A549 (cell line): ENCODE results near the gene AMER2. TPM values are rescaled to one million over a fixed set of nuclear protein-coding genes. Genes with fewer than 3 reads are reported as not detected.

Source experiments
- ATAC-seq, 2 experiments: fragments of 200-7000 bp in 1 of 2; fragments of >200 bp in 1 of 2; cut with Nextera tagmentation in 1 of 2; cut with Tn5 transposase in 1 of 2; 3 replicates each; pipeline versions ENCODE4 v1.8.0 to v1.9.1; 2018 to 2020; ENCODE audit warnings: mild to moderate bottlenecking in 1 of 2, moderate library complexity in 1 of 2
- CTCF ChIA-PET: fragments of 300-600 bp; sonication (Branson Sonifier 250); formaldehyde crosslinking; extraction: SDS; loops from one replicate; lab custom pipeline; 2021; ENCODE audit warnings: antibody characterized with exemption, inconsistent platforms; lab: Yijun Ruan, JAX
- POLR2A ChIA-PET: fragments of 350-600 bp; formaldehyde crosslinking; extraction: SDS; loops from one replicate; lab custom pipeline; 2021; ENCODE audit warnings: antibody characterized with exemption, inconsistent platforms; lab: Yijun Ruan, JAX
- DNase-seq, 2 experiments: peaks; one replicate each; pipeline versions ENCODE4 v3.0.0 to v3.0.0-alpha.2; 2011 to 2016; ENCODE audit warnings: low read depth in 1 of 2, low spot score in 1 of 2
- FAIRE-seq: peaks from 2 replicates; lab custom pipeline; 2011; peaks lifted over from hg19 to GRCh38; lab: Jason Lieb, UNC
- H3K27ac ChIP-seq, 2 experiments: fragments of >200 bp; sonication (Bioruptor Twin); formaldehyde crosslinking; 3 replicates each; pipeline ENCODE4 v1.5.1; 2016 to 2017
- H3K4me1 ChIP-seq: fragments of >200 bp; sonication (Bioruptor Twin); formaldehyde crosslinking; 3 replicates; pipeline ENCODE4 v1.6.1; 2016
- H3K4me2 ChIP-seq: fragments of >200 bp; sonication (Bioruptor Twin); formaldehyde crosslinking; 3 replicates; pipeline ENCODE4 v1.6.1; 2016
- H3K4me3 ChIP-seq: fragments of >200 bp; sonication (Bioruptor Twin); formaldehyde crosslinking; 3 replicates; pipeline ENCODE4 v1.5.1; 2016
- H3K9me3 ChIP-seq: fragments of >200 bp; sonication (Bioruptor Twin); formaldehyde crosslinking; 3 replicates; pipeline ENCODE4 v1.6.1; 2016
- BHLHE40 ChIP-seq: IDR thresholded peaks from 2 replicates; pipeline ENCODE4 v1.6.1; 2012; ENCODE audit warnings: low read depth, low read length, inconsistent platforms
- CBX2 ChIP-seq: fragments of 200-600 bp; sonication (generic); IDR thresholded peaks from 2 replicates; pipeline ENCODE4 v1.6.1; 2016; ENCODE audit warnings: low read depth, mild to moderate bottlenecking, borderline replicate concordance
- CBX8 ChIP-seq: fragments of 200-600 bp; sonication (generic); IDR thresholded peaks from 2 replicates; pipeline ENCODE4 v1.6.1; 2016
- CEBPB ChIP-seq, 2 experiments: fragments of >200 bp in 1 of 2; sonication (Bioruptor Twin) in 1 of 2; formaldehyde crosslinking in 1 of 2; IDR thresholded peaks; 2 replicates each; pipeline ENCODE4 v1.6.1; 2012 to 2016
- CTCF ChIP-seq: fragments of >200 bp; sonication (Bioruptor Twin); formaldehyde crosslinking; IDR thresholded peaks from 3 replicates; pipeline ENCODE4 v1.5.1; 2016
- EP300 ChIP-seq, 2 experiments: fragments of >200 bp; sonication (Bioruptor Twin); formaldehyde crosslinking; IDR thresholded peaks; 2 replicates in 1 of 2; 3 replicates in 1 of 2; pipeline ENCODE4 v1.6.1; 2016 to 2017
- FOSB ChIP-seq: fragments of 250-450 bp; sonication (Bioruptor Pico); IDR thresholded peaks from 2 replicates; pipeline ENCODE4 v1.5.0; 2020; ENCODE audit warnings: mild to moderate bottlenecking, moderate library complexity
- FOSL2 ChIP-seq, 2 experiments: fragments of 450-650 bp in 1 of 2; fragments of >200 bp in 1 of 2; sonication (Bioruptor Twin) in 1 of 2; formaldehyde crosslinking; IDR thresholded peaks; 2 replicates each; pipeline versions ENCODE4 v1.5.0 to v1.6.1; 2016 to 2020; ENCODE audit warnings: mild to moderate bottlenecking in 1 of 2, moderate library complexity in 1 of 2
- HDAC2 ChIP-seq: fragments of 200-600 bp; sonication (generic); IDR thresholded peaks from 2 replicates; pipeline ENCODE4 v1.6.1; 2016
- HES2 ChIP-seq: fragments of >200 bp; sonication (Bioruptor Twin); formaldehyde crosslinking; IDR thresholded peaks from 2 replicates; pipeline ENCODE4 v1.6.1; 2016
- HEYL ChIP-seq: fragments of 250-450 bp; sonication (Bioruptor Pico); IDR thresholded peaks from 2 replicates; pipeline ENCODE4 v1.8.0; 2021; ENCODE audit warnings: mild to moderate bottlenecking, moderate library complexity
- HOXB13 ChIP-seq: fragments of 250-450 bp; sonication (Bioruptor Pico); IDR thresholded peaks from 2 replicates; pipeline ENCODE4 v1.5.0; 2020; ENCODE audit warnings: low read depth, mild to moderate bottlenecking, moderate library complexity
- MAFK ChIP-seq: fragments of 450-650 bp; IDR thresholded peaks from 2 replicates; pipeline ENCODE4 v1.6.1; 2014; ENCODE audit not compliant: partially characterized antibody
- POLR2A ChIP-seq: IDR thresholded peaks from 2 replicates; pipeline ENCODE4 v1.6.1; 2012; ENCODE audit warnings: mild to moderate bottlenecking, low read length
- RAD21 ChIP-seq, 2 experiments: fragments of >200 bp in 1 of 2; sonication (Bioruptor Twin) in 1 of 2; formaldehyde crosslinking in 1 of 2; IDR thresholded peaks in 1 of 2; conservative IDR thresholded peaks in 1 of 2; 2 replicates in 1 of 2; 3 replicates in 1 of 2; pipeline ENCODE4 v1.6.1; 2012 to 2018; ENCODE audit warnings: inconsistent platforms in 1 of 2
- RARB ChIP-seq: fragments of 250-450 bp; sonication (Bioruptor Pico); IDR thresholded peaks from 2 replicates; pipeline ENCODE4 v1.8.0; 2021; ENCODE audit warnings: mild to moderate bottlenecking, moderate library complexity
- RCOR1 ChIP-seq: fragments of 150-350 bp; IDR thresholded peaks from 2 replicates; pipeline ENCODE4 v1.6.1; 2014; ENCODE audit warnings: antibody characterized with exemption, low read length, low read depth
- RNF2 ChIP-seq: fragments of 200-600 bp; sonication (generic); IDR thresholded peaks from 2 replicates; pipeline ENCODE4 v1.6.1; 2016; ENCODE audit warnings: low read depth, mild to moderate bottlenecking, antibody characterized with exemption, moderate library complexity, borderline replicate concordance
- SMC3 ChIP-seq: fragments of >200 bp; sonication (Bioruptor Twin); formaldehyde crosslinking; IDR thresholded peaks from 3 replicates; pipeline ENCODE4 v1.6.1; 2018; ENCODE audit warnings: inconsistent platforms
- TP53 ChIP-seq: fragments of 250-450 bp; sonication (Bioruptor Pico); IDR thresholded peaks from 2 replicates; pipeline ENCODE4 v1.5.0; 2021; ENCODE audit warnings: mild to moderate bottlenecking, moderate library complexity
- WGBS: methylation state at CpG from one replicate; pipeline ENCODE4 v1.1.6; 2017; ENCODE audit errors: missing lambda C conversion rate; 5-methylcytosine and 5-hydroxymethylcytosine counted together
- polyA plus RNA-seq, 4 experiments: library from polyadenylated mRNA; depleted of rRNA in 3 of 4; stranded (reverse); fragments of >200 nt; fragmentation: RNase III in 1 of 4; extraction: RNeasy Plus Mini Kit Qiagen cat#74134 plus additional on column Dnase treatment in 1 of 4; gene quantifications; 2 replicates in 3 of 4; 3 replicates in 1 of 4; pipeline ENCODE4 v1.2.3, GENCODE V29; 2011 to 2017
- TF ChIP-seq, protein P1 (sequence below): fragments of 250-450 bp; sonication (Bioruptor Pico); IDR thresholded peaks from 2 replicates; pipeline ENCODE4 v1.5.0; 2021; ENCODE audit warnings: mild to moderate bottlenecking, moderate library complexity, borderline replicate concordance

Gene AMER2
- polyA plus RNA-seq, 2 of the 4 experiments (the other 2 are of a cell fraction), result not detected

DNA sequence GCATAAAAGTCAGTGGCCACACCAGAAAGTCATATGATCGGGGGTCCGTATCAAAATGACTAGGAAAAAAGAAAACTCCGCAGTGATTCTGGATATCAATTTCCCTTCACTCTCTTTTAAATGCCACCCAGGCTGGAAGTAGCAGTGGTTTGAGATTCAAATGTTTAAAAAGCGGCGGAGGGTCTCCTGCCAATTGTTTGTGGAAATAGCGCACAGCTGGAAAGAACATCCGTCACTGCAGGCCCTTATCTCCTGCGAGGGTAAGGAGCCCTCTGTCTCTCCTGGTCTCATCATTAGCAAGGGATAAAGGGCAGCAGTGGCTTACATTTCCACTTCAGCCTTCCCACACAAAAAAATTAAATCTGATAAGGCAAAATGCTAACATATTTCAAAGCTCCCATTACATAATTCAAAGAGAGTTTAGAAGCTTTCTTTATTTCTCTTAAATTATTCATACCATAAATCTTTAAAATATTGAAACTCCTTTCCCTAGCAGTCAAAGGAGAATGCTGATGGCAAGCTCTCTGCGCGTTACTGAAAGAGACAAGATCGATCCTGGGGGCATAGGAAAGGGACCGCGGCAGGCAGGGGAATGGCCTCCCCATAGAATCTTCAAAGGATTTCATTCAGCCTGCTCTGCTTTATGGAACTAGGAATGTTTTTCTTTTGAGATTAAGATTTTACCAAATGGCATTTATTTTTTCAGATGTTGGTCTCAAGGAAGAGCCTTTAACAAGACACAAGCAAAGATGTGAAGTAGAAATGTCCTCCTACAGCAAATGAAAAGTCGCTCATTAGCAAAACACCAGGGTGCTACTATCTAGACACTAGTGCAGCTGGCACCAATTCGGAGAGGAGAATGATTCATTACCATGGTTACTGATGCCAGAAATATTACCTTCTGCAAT, 35.0 kb downstream of the AMER2 start (continued):
- TF ChIP-seq, protein P1, sequence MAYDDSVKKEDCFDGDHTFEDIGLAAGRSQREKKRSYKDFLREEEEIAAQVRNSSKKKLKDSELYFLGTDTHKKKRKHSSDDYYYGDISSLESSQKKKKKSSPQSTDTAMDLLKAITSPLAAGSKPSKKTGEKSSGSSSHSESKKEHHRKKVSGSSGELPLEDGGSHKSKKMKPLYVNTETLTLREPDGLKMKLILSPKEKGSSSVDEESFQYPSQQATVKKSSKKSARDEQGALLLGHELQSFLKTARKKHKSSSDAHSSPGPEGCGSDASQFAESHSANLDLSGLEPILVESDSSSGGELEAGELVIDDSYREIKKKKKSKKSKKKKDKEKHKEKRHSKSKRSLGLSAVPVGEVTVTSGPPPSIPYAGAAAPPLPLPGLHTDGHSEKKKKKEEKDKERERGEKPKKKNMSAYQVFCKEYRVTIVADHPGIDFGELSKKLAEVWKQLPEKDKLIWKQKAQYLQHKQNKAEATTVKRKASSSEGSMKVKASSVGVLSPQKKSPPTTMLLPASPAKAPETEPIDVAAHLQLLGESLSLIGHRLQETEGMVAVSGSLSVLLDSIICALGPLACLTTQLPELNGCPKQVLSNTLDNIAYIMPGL, result no peak
- TF ChIP-seq POLR2A (no peak), HDAC2 (no peak)
- TF ChIP-seq, all 56 proteins: peak for 0

- WGBS, result 28% methylated on average over 4 of the region's 4 CpGs
- CTCF ChIA-PET, result no interaction called here
- no peak overlapping the region for H3K4me2 ChIP-seq
- no peak for TF ChIP-seq HES2
- no peak for TF ChIP-seq RCOR1
- TF ChIP-seq CTCF, result no peak
- TF ChIP-seq RAD21 (conservative IDR thresholded peaks at IDR 0.05 in 1 of 2, IDR thresholded peaks at IDR 0.05 in 1 of 2), result no peak
- POLR2A ChIA-PET, result no interaction called here
- DNase-seq (no peak), FAIRE-seq (no peak), ATAC-seq (no peak)
- H3K4me1 ChIP-seq, result no peaks in the 10 kb centered on the region
- H3K9me3 ChIP-seq, result no peaks in the 10 kb centered on the region
- H3K27ac ChIP-seq, result no peak overlapping the region
- no peak overlapping the region for H3K4me3 ChIP-seq
These were observed 36.2 kb downstream of the AMER2 start for GRCh38 chr13:25135896-25136295.

GRCh38 chr13:25132751-25133390, 39.2 kb downstream of the AMER2 start:
- DNase-seq (no peak), ATAC-seq (no peak), FAIRE-seq (no peak)
- no peak overlapping the region for H3K4me3 ChIP-seq
- no peaks in the 10 kb centered on the region for H3K4me1 ChIP-seq
- 14% methylated on average over 5 of the region's 5 CpGs for WGBS
- TF ChIP-seq FOSB (CRISPR knock-in tag) (no peak), EP300 (IDR thresholded peaks at IDR 0.05) (no peak), RNF2 (no peak)
- no peaks in the 10 kb centered on the region for H3K9me3 ChIP-seq
- H3K27ac ChIP-seq, result no peak overlapping the region
- CTCF ChIA-PET, result interaction anchor here (0.7 to 1.9 kb wide), 2 partner anchors 19 to 135 kb away, joined by 3 to 6 read pairs; no protein-coding TSS in a partner anchor
- POLR2A ChIA-PET, result no interaction called here
- H3K4me2 ChIP-seq, result no peak overlapping the region

DNA sequence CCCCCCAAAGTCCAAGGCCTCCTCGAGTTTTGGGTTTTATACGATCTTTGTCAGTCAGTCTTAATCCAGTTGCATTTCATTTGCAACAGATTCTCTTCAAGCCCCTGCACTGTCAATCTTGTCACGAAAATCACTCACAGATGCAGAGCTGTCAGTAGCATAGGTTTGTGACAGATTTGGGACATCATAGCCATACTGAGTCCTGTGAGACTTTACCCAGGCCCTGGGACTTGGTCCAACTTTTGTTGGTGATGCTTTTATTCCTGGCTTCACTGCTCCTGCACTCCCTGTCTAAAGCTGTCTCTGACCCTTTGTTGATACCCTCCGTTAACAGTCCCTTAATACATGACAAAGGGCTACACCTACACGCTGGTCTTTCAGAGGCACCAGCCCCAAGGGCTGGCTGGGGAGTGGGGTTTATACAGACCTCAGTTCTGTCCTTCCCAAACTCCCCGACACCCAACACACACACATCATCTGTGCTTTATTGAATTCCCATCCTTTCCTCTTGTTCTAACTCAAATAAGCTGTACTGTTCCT, 40.1 kb downstream of the AMER2 start:
- TF ChIP-seq HOXB13 (no peak), RARB (CRISPR knock-in tag) (no peak), FOSL2 (IDR thresholded peaks at IDR 0.05) (no peak), FOSL2 (CRISPR knock-in tag; IDR thresholded peaks at IDR 0.05) (no peak), MAFK (no peak), BHLHE40 (no peak), CBX8 (no peak), CEBPB (IDR thresholded peaks at IDR 0.05) (no peak), CBX2 (no peak), HEYL (CRISPR knock-in tag) (no peak), SMC3 (no peak), HDAC2 (no peak), TP53 (CRISPR knock-in tag) (no peak)
- TF ChIP-seq, all 56 proteins: peak for 0
- Histone ChIP-seq H3K4me2 (no peak overlapping the region), H3K4me3 (no peak overlapping the region), H3K27ac (no peak overlapping the region), H3K9me3 (no peaks in the 10 kb centered on the region), H3K4me1 (no peaks in the 10 kb centered on the region)
- CTCF ChIA-PET, result interaction anchor here (1.9 kb wide), 1 partner anchor 18 kb away, joined by 6 read pairs; no protein-coding TSS in a partner anchor
- DNase-seq, result no peak
- POLR2A ChIA-PET, result no interaction called here
- 20% methylated on average over 6 of the region's 6 CpGs for WGBS
- no peak for FAIRE-seq
- ATAC-seq, result no peak
